Mononuclear cell (primary cell): ENCODE measurements around the gene KAZN. TPM values are rescaled to one million over a fixed set of nuclear protein-coding genes. Genes with fewer than 3 reads are reported as not detected.

ENCODE experiments used
- H3K27me3 ChIP-seq: 2 replicates; pipeline ENCODE4 v1.6.0; 2011; ENCODE audit warnings: low read length, control low read depth; ENCODE audit not compliant: insufficient read depth
- H3K4me1 ChIP-seq: 2 replicates; pipeline ENCODE4 v1.5.1; 2011; ENCODE audit warnings: mild to moderate bottlenecking, low read length, control low read depth; ENCODE audit not compliant: insufficient read depth
- H3K4me3 ChIP-seq: 2 replicates; pipeline ENCODE4 v1.5.1; 2011; ENCODE audit warnings: mild to moderate bottlenecking, low read length, moderate library complexity
- H3K9me3 ChIP-seq: 2 replicates; pipeline ENCODE4 v1.5.1; 2011; ENCODE audit warnings: low read depth, mild to moderate bottlenecking, control low read depth, low read length
- total RNA-seq: library from RNA; depleted of rRNA; stranded (reverse); fragments of >200 nt; gene quantifications from one replicate; pipeline ENCODE4 v1.2.3, GENCODE V29; 2012

The KAZN gene
- total RNA-seq, 1 donor = 0.31 TPM

DNA sequence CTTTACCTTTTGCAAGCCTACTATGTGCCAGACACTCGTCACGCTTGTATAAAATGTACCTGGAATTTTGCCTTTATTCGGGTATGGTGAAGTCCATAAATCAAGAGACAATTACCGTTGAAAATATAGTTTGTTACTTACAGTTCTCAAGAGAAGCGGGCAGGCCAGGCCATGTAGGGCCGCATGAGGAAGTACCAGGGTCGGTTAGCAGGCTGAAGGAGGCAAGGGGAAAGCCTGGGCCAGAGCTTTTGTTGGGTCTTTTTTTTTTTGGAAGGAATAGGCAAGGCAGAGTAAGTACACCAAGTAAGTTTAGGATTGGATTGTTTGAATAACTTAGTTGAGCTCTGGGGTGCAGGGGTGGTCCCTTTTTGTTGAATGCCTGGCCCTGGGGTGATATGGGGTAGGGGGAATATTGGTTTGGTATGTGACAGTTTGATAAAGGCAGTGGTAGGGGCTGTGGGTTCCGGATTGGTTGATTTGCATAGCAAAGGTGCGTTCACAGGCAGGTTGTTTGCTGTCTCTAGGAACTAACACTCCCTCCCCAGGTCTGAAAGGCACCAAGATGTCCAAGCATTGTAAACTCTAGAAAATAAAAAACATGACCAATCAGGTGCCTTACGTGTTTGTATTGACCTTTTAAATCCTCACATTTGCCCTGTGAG is 80.7 kb downstream of the KAZN start:
- Histone ChIP-seq H3K9me3 (no peaks in the 10 kb centered on the region), H3K4me3 (no peak overlapping the region), H3K27me3 (no peaks in the 10 kb centered on the region)

DNA sequence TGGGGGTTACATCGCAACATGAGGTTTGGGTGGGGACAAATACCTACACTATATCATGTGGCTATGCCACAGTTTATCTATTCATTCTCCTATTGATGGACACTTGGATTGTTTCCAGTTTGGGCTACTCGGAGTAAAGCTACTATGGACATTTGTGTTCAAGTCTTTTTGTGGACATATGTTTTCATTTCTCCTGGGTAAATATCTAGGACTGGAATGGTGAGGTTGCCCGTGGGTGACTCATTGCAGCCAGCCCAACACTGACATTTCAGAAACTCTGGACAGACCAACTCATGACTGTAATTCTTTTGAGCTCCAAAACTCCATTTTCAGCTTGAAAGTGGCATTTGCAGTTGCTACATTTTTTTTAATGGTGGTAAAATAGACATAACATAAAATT is 82.7 kb downstream of the KAZN start:
- Histone ChIP-seq H3K4me3 (no peak overlapping the region), H3K9me3 (no peaks in the 10 kb centered on the region), H3K27me3 (no peaks in the 10 kb centered on the region), H3K4me1 (no peaks in the 10 kb centered on the region)

More for the DNA sequence above, 80.7 kb downstream of the KAZN start:
- H3K4me1 ChIP-seq = no peaks in the 10 kb centered on the region

DNA sequence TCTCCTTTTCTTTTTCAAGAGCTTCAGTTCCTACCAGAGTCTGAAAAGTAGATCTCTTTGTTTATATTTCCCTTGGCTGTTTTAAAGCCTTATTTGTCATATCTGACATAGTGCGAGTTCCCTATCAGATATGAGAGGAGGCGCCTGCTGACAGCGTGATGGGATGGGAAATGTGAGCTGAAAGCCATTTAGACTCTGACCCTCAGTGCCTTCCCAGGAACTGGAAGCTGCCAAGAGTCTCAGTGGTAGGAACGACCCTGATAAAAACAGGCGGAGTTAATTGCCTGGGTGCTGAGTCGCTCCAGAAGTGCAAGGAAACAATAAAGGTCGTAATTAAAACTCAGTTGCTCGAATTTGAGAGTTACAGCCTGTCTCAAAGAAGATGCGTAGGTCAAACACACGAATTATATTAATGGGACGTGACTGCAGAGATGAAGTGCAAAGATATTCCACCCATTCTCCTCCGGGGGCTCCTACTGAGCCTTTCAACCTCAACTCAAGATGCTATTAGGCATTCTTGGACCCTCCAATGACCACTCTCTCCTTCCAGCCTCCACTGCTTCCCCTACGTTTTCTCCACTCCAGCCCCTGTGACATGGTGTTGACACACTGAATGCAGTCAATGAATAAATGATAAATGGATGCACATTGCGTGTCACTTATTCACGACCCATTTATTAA is 84.6 kb downstream of the KAZN start:
- H3K4me3 ChIP-seq = no peak overlapping the region
- no peaks in the 10 kb centered on the region for H3K27me3 ChIP-seq
- H3K4me1 ChIP-seq = no peaks in the 10 kb centered on the region
- H3K9me3 ChIP-seq = no peaks in the 10 kb centered on the region

DNA sequence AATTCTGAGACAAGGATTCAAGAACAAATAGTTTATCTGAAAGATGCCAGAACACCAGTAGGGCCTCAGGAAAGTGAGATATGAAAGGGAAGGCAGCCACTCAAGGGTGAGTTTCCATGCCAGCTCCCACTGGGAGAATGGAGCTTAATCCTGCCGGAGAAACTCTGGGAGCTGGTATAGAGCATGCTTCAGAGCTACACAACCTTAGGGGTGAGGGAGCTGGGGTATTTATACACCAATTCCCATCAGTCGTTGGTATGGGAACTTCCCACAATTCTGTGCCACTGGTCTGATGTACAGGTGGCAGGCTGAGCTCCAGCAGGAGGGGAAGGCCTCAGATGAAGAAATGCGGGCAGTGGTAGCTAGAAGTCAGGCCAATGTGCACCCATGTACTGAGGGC is 86.6 kb downstream of the KAZN start:
- no peaks in the 10 kb centered on the region for H3K4me1 ChIP-seq

DNA sequence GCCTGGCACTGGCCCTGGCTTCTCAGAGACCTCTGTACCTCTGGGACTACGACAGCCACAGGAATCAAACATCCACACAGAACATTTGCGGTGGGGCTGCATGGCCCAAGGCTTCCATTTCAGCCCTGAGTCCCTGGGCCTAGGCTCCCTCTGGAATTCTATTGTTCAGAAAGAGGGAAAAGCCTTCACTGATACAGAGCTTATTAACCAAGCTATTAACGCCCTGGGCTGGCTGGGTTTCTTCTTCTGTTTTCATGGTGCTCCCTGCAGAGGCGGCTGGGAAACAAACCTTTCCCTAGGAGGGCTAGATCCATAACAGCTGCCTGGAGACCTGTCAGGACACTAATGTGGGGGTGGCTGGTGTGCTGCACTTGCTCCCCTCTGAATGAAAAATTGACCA is 88.2 kb downstream of the KAZN start:
- Histone ChIP-seq H3K4me3 (no peak overlapping the region), H3K27me3 (no peaks in the 10 kb centered on the region), H3K9me3 (no peaks in the 10 kb centered on the region), H3K4me1 (no peaks in the 10 kb centered on the region)

More for the DNA sequence above, 86.6 kb downstream of the KAZN start:
- Histone ChIP-seq H3K9me3 (no peaks in the 10 kb centered on the region), H3K4me3 (no peak overlapping the region), H3K27me3 (no peaks in the 10 kb centered on the region)

DNA sequence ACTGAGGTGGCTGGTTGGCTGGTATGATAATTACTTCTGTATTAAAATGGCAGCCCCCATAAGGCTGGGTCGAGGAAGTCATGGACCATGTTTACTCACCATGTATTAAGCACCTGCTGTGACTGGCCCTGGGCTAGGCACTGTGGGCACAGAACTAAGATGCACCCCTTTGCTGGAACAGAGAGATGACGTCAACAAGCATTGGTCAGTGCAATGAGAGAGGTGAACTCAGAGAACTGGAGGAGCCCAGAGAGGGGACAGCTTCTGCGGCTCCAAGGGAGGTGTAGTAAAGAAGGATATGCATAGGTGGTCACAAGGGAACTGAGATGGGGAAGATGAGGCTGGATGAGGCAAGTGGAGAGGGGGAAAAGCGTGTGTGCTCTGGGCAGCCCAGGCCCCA is 88.7 kb downstream of the KAZN start:
- Histone ChIP-seq H3K27me3 (no peaks in the 10 kb centered on the region), H3K9me3 (no peaks in the 10 kb centered on the region), H3K4me1 (no peaks in the 10 kb centered on the region), H3K4me3 (no peak overlapping the region)

DNA sequence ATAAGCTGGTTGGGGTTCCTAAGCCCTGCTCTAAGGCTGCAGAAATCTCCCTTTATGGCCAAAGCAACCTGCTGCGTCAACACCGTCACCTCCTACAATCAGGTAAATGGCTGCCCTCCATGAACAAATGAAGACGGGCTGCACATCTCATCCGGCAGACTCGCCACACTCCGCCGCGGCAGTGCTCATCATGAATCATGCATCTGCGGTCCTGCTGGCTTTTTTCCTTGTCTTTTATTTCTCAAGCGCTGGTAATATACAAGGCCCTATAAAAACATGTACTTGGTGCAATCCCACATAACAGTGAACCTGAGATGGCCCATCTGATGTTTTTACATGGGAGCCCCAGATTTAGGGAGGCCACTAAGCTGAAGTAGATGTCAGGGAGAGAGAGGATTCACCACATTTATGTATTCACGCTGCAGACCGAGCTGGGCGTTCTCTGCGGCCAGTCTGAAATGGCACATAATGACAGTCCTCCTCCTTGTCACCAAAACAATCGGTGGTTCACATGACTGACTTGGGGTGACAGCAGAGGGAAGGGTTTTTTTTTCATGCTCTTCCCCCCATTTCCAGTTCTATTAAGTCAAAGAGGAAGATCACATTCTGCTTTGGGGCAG is 91.6 kb downstream of the KAZN start:
- Histone ChIP-seq H3K4me3 (no peak overlapping the region), H3K4me1 (no peaks in the 10 kb centered on the region), H3K9me3 (no peaks in the 10 kb centered on the region), H3K27me3 (no peaks in the 10 kb centered on the region)

DNA sequence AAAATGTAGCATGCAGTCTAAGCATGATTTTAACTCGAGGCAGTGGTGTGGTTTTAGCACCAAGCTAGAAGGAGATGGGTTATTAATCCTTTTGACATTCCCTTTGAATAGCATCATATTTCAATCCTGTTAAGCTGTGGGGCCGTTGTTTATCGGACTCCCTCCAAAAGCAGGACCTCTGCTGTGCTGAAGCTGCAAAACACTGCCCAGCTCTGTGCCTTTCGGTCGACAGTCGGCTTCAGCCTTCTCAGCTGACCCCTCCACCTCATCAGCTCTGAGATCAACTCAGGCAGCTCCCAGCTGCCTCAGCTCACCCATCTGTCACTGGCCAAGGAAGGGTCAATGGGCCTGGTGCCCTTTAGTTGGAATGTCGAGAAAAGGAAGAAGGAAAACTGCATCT is 95.5 kb downstream of the KAZN start:
- H3K4me3 ChIP-seq = no peak overlapping the region
- H3K27me3 ChIP-seq = no peaks in the 10 kb centered on the region
- H3K4me1 ChIP-seq = no peaks in the 10 kb centered on the region
- no peaks in the 10 kb centered on the region for H3K9me3 ChIP-seq

DNA sequence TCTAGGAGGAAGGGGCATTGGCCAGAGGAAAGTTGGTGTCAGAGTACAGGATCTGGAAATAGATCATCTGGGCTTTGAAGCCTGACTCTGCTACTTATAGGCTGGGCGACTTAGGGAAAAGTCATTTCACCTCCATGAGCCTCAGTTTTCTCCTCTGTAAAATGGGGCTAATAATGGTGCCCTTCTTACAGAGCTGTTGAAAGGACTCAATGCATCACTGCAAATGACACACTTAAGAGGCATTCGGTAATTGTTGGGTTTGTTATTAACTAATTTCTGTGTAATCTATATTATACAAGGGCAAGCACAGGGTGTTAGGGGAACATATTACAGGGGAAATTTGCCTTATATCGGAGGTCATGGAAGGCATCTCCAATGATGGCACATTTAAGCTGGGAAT is 96.1 kb downstream of the KAZN start:
- no peaks in the 10 kb centered on the region for H3K9me3 ChIP-seq
- H3K27me3 ChIP-seq = no peaks in the 10 kb centered on the region
- H3K4me3 ChIP-seq = no peak overlapping the region
- H3K4me1 ChIP-seq = no peaks in the 10 kb centered on the region

DNA sequence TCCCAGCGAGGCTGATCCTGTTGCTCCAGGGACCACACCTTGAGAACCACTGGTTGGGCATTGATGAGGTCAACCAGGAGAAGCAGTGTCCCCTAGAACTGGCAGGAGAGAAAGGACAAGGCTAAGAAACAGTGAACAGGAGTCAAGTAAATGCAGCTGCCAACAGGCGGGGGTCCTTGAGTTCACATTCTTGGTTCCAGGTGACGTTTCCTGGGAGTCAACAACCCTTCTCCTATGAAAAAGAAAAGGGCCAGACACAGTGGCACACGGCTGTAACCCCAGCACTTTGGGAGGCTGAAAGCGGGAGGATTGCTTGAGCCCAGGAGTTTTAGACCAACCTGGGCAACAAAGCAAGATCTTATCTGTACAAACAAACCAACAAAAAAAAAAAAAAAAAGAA is 98.3 kb downstream of the KAZN start:
- Histone ChIP-seq H3K27me3 (no peaks in the 10 kb centered on the region), H3K4me1 (no peaks in the 10 kb centered on the region), H3K9me3 (no peaks in the 10 kb centered on the region), H3K4me3 (no peak overlapping the region)

DNA sequence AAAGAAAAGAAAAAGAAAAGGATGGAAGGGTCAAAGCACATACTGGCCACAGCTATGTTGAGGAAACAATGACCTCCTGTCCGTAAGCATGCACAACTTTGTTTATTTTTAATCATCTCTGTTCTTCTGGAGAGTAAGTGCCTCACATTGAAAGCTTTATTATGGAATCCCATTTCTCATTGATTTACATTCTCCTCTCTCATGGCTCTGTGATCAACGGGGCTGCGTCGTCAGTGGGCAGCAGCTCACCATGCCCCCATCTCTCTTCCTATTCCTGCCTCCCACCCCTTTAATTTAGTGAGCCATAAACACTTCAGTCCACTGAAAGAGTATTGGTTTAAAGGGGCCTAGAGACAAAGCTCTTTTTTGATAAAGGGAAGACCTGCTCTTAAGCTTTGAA is 98.9 kb downstream of the KAZN start:
- H3K4me1 ChIP-seq = no peaks in the 10 kb centered on the region
- no peaks in the 10 kb centered on the region for H3K27me3 ChIP-seq
- no peaks in the 10 kb centered on the region for H3K9me3 ChIP-seq
- no peak overlapping the region for H3K4me3 ChIP-seq

DNA sequence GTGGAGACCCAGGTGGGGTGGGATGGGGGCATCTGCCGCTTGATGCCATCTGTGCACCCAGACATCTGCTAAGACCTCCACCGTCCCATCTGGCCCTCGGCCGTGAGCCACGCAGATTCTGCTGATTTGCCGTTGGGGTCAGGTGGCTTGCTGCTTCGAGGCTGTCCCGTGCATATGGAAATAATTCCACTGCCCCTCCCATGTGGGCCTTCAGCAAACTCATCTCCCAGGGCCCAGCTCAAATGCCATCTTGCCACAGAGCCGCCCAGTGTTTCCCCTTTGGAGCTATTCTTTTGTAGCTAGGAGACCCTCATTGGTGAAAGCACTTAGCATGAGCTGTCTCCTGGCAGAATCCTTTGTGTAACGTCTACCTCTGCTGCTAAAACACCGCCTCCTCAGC is 99.8 kb downstream of the KAZN start:
- Histone ChIP-seq H3K4me1 (no peaks in the 10 kb centered on the region), H3K27me3 (no peaks in the 10 kb centered on the region), H3K4me3 (no peak overlapping the region), H3K9me3 (no peaks in the 10 kb centered on the region)

DNA sequence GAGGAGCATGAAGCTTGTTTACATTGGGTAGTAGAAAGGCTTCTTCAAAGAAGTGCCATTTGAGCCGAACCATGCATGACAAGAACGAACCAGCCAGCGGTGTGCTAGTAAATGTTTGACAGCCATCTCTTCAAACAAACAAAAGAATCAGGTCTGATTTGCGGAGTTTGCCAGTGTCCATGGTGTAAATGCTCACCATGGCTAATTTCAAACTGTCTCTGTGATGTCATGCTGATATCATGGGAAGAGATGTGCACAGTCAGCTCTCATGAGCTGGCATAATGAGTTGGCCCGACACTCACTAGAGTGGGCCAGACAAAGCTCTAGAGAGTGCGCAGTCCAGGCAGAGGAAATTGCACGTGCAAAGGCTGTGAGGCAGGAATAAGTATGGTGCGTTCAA is 101.1 kb downstream of the KAZN start:
- no peaks in the 10 kb centered on the region for H3K27me3 ChIP-seq
- H3K4me1 ChIP-seq = no peaks in the 10 kb centered on the region
- no peaks in the 10 kb centered on the region for H3K9me3 ChIP-seq
- H3K4me3 ChIP-seq = no peak overlapping the region

DNA sequence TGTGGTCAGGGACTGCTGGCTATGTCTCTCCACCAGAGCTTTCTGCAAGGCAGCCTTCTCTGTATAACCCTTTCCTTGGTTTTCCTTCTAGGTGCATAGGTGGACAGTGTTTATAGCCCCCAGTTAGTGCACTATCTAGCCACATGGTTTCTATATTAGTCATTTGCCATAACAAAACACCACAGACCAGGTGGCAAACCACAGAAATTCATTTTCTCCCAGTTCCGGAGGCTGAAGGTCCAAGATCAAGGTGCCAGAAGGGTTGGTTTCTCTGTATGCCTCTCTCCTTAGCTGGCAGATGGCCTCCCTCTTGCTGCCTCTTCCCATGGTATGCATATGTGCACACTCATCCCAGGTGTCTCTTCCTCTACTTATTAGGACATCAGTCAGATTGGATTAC is 106.4 kb downstream of the KAZN start:
- Histone ChIP-seq H3K4me1 (no peaks in the 10 kb centered on the region), H3K27me3 (no peaks in the 10 kb centered on the region), H3K9me3 (no peaks in the 10 kb centered on the region), H3K4me3 (no peak overlapping the region)

DNA sequence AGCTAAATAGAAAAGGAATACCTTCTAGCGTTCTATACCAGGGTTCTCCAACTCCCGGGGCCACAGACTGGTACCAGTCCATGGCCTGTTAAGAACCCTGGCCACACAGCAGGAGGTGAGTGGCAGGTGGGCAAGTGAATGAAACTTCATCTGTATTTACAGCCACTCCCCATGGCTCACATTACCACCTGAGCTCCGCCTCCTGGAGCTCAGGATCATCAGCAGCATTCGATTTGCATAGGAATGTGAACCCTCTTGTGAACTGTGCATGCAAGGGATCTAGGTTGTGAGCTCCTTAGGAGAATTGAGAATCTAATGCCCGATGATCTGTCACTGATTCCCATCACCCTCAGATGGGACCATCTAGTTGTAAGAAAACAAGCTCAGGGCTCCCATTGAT is 107.3 kb downstream of the KAZN start:
- Histone ChIP-seq H3K27me3 (no peaks in the 10 kb centered on the region), H3K4me3 (no peak overlapping the region), H3K9me3 (no peaks in the 10 kb centered on the region), H3K4me1 (no peaks in the 10 kb centered on the region)

DNA sequence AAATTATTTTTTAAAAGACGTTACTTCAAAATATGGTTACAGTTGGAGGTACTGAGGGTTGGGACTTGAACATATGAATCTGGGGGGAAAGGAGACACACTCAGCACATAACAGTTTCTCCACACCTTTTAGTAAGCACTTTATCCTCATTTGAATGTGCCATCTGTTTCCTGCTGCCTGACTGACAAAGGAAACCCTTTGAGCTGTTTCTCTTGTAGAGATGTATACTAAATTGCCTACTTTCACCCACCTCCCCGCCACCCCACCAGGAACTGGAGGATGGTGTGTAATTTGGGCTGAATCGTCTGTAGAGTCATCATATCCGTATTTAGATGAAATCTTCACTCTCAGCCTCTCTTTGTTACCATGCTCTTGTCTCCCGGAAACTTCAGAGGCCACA is 108.1 kb downstream of the KAZN start:
- Histone ChIP-seq H3K4me3 (no peak overlapping the region), H3K9me3 (no peaks in the 10 kb centered on the region), H3K27me3 (no peaks in the 10 kb centered on the region), H3K4me1 (no peaks in the 10 kb centered on the region)
